ENCODE measurements around the gene TTC12. TPM values are rescaled to one million over a fixed set of nuclear protein-coding genes. Genes with fewer than 3 reads are reported as not detected.

Gene TTC12
- polyA plus RNA-seq, 1 donor from 2014 or later: 4.2 TPM

- H3K36me3 ChIP-seq (ENCODE audit: insufficient read depth, low read length): no peaks in the 10 kb centered on the region
- no peaks in the 10 kb centered on the region for H3K79me2 ChIP-seq (replicated peaks; ENCODE audit: insufficient read depth, low read length)
- no peaks in the 10 kb centered on the region for H3K9me2 ChIP-seq (ENCODE audit: insufficient read depth, low read length)
- no peaks in the 10 kb centered on the region for H3K9me3 ChIP-seq (ENCODE audit: low read length)
- no peak overlapping the region for H3K4me2 ChIP-seq (ENCODE audit: low read length)
- peak overlapping the region; percentile 43 for H3K27ac ChIP-seq (ENCODE audit: low read length)
- no peak overlapping the region for H2AFZ ChIP-seq (ENCODE audit: low read depth, low read length)
- no peak overlapping the region for H3K4me3 ChIP-seq (ENCODE audit: low read length)
- H4K20me1 ChIP-seq (ENCODE audit: insufficient read depth): no peaks in the 10 kb centered on the region
- H3K27me3 ChIP-seq (ENCODE audit: insufficient read depth, low read depth, low read length): no peaks in the 10 kb centered on the region
- no peak overlapping the region for H3K9ac ChIP-seq (ENCODE audit: low read length)
- TF ChIP-seq POLR2AphosphoS5 (IDR thresholded peaks at IDR 0.05): peak; percentile 62
- peak; percentile 75 for TF ChIP-seq EP300 (conservative IDR thresholded peaks at IDR 0.05; ENCODE audit: poor library complexity, severe bottlenecking)
- no peak for TF ChIP-seq RAD21 (conservative IDR thresholded peaks at IDR 0.05)
- no peaks in the 10 kb centered on the region for H3F3A ChIP-seq (ENCODE audit: insufficient read depth, low read length, poor library complexity, severe bottlenecking)
Observed at GRCh38 chr11:113324250-113324649, 9.9 kb downstream of the TTC12 start.

GRCh38 chr11:113329725-113330124, 15.3 kb downstream of the TTC12 start:
- Histone ChIP-seq H3K9ac (ENCODE audit: low read length) (no peak overlapping the region), H4K20me1 (ENCODE audit: insufficient read depth) (no peaks in the 10 kb centered on the region), H3K79me2 (replicated peaks; ENCODE audit: insufficient read depth, low read length) (no peaks in the 10 kb centered on the region), H3K4me2 (ENCODE audit: low read length) (no peak overlapping the region), H3K36me3 (ENCODE audit: insufficient read depth, low read length) (no peaks in the 10 kb centered on the region), H3K27ac (ENCODE audit: low read length) (no peak overlapping the region), H3K27me3 (ENCODE audit: insufficient read depth, low read depth, low read length) (no peaks in the 10 kb centered on the region), H3K4me3 (ENCODE audit: low read length) (no peak overlapping the region), H3F3A (ENCODE audit: insufficient read depth, low read length, poor library complexity, severe bottlenecking) (no peaks in the 10 kb centered on the region), H3K9me2 (ENCODE audit: insufficient read depth, low read length) (no peaks in the 10 kb centered on the region), H2AFZ (ENCODE audit: low read depth, low read length) (no peak overlapping the region), H3K9me3 (ENCODE audit: low read length) (no peaks in the 10 kb centered on the region)
- no peak for TF ChIP-seq CTCF (IDR thresholded peaks at IDR 0.05; ENCODE audit: poor library complexity, severe bottlenecking)
- no peak for TF ChIP-seq MXI1 (conservative IDR thresholded peaks at IDR 0.05; ENCODE audit: poor library complexity, severe bottlenecking)
- TF ChIP-seq SMC3 (conservative IDR thresholded peaks at IDR 0.05; ENCODE audit: poor library complexity): no peak
- TF ChIP-seq POLR2AphosphoS5 (IDR thresholded peaks at IDR 0.05): no peak

- Histone ChIP-seq H3K4me2 (ENCODE audit: low read length) (no peak overlapping the region), H3K27me3 (ENCODE audit: insufficient read depth, low read depth, low read length) (no peaks in the 10 kb centered on the region)
- no peak for TF ChIP-seq POLR2AphosphoS5 (IDR thresholded peaks at IDR 0.05)
- TF ChIP-seq TAF1 (IDR thresholded peaks at IDR 0.05; ENCODE audit: low read depth): no peak
- no peak for TF ChIP-seq MXI1 (conservative IDR thresholded peaks at IDR 0.05; ENCODE audit: poor library complexity, severe bottlenecking)
- no peak for TF ChIP-seq EZH2 (IDR thresholded peaks at IDR 0.05; ENCODE audit: borderline replicate concordance, insufficient read depth, low read length, poor library complexity, severe bottlenecking)
- TF ChIP-seq EP300 (conservative IDR thresholded peaks at IDR 0.05; ENCODE audit: poor library complexity, severe bottlenecking): no peak
- no peak for TF ChIP-seq RAD21 (conservative IDR thresholded peaks at IDR 0.05)
- no peak for TF ChIP-seq REST (IDR thresholded peaks at IDR 0.05; ENCODE audit: borderline replicate concordance)
- TF ChIP-seq SMC3 (conservative IDR thresholded peaks at IDR 0.05; ENCODE audit: poor library complexity): no peak
- TF ChIP-seq CTCF (IDR thresholded peaks at IDR 0.05; ENCODE audit: poor library complexity, severe bottlenecking): no peak
Observed at GRCh38 chr11:113331441-113331840, 17.1 kb downstream of the TTC12 start.

More at GRCh38 chr11:113331441-113331840, 17.1 kb downstream of the TTC12 start:
- no peaks in the 10 kb centered on the region for H3K36me3 ChIP-seq (ENCODE audit: insufficient read depth, low read length)
- no peaks in the 10 kb centered on the region for H3K9me3 ChIP-seq (ENCODE audit: low read length)
- H3K79me2 ChIP-seq (replicated peaks; ENCODE audit: insufficient read depth, low read length): no peaks in the 10 kb centered on the region
- H3K4me3 ChIP-seq (ENCODE audit: low read length): no peak overlapping the region
- H3K9ac ChIP-seq (ENCODE audit: low read length): no peak overlapping the region
- no peaks in the 10 kb centered on the region for H4K20me1 ChIP-seq (ENCODE audit: insufficient read depth)
- H3F3A ChIP-seq (ENCODE audit: insufficient read depth, low read length, poor library complexity, severe bottlenecking): no peaks in the 10 kb centered on the region
- no peak overlapping the region for H3K27ac ChIP-seq (ENCODE audit: low read length)
- H3K9me2 ChIP-seq (ENCODE audit: insufficient read depth, low read length): no peaks in the 10 kb centered on the region
- H2AFZ ChIP-seq (ENCODE audit: low read depth, low read length): no peak overlapping the region
